NB4 (cell line): ENCODE data around the gene ECEL1.
"Not testable (repeated sequence)": the region's sequence is repeated elsewhere in the genome, so short reads cannot be mapped to it uniquely, and the experiment has no call there.

Experiments
- MYC ChIP-seq: IDR thresholded peaks from 2 replicates; pipeline ENCODE4 v1.6.1; 2011; ENCODE audit warnings: low read depth, low read length
- POLR2A ChIP-seq: IDR thresholded peaks from 2 replicates; pipeline ENCODE4 v1.6.1; 2011; ENCODE audit warnings: mild to moderate bottlenecking; ENCODE audit not compliant: insufficient read length; ENCODE audit errors: extremely low read depth
- TF ChIP-seq, protein P1 (sequence below): IDR thresholded peaks from one replicate; pipeline ENCODE4 v1.5.1; 2012; ENCODE audit warnings: low read depth, low read length

DNA sequence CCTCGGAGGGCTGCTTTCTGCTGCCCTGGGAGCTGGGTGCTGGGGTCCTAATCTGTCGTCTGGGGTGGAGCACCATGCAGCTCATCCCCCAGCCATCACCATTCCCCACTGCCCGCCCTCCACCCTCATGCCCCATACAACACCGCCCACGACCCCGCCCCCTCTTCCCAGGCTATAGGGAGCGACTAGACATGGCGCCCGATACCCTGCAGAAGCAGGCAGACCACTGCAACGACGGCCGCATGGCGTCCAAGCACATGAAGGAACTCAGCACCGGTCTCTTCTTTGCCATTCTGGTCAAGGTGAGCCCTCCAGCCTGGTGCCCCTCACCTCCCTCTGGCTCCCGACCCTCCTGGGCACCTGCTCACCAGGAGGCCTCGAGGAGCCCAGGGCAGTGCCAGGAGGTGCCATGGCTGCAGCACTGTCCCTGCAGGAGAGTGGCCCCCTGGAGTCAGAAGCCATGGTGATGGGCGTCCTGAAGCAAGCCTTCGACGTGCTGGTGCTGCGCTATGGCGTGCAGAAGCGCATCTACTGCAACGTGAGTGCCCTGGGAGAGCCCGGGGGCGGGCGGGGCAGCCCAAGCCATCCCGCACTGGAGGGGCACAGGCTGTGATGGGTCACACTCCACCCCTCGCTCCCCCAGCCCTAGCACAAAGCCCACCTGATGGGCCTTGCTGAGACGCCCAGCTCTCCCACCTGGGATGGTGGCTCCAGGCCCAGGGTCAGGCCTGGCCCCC, 42.3 kb downstream of the ECEL1 start:
- not testable (repeated sequence) for TF ChIP-seq POLR2A, MYC
- TF ChIP-seq, protein P1, sequence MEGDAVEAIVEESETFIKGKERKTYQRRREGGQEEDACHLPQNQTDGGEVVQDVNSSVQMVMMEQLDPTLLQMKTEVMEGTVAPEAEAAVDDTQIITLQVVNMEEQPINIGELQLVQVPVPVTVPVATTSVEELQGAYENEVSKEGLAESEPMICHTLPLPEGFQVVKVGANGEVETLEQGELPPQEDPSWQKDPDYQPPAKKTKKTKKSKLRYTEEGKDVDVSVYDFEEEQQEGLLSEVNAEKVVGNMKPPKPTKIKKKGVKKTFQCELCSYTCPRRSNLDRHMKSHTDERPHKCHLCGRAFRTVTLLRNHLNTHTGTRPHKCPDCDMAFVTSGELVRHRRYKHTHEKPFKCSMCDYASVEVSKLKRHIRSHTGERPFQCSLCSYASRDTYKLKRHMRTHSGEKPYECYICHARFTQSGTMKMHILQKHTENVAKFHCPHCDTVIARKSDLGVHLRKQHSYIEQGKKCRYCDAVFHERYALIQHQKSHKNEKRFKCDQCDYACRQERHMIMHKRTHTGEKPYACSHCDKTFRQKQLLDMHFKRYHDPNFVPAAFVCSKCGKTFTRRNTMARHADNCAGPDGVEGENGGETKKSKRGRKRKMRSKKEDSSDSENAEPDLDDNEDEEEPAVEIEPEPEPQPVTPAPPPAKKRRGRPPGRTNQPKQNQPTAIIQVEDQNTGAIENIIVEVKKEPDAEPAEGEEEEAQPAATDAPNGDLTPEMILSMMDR: not testable (repeated sequence)
